ENCODE results near the gene TGFBR3L. TPM values are rescaled to one million over a fixed set of nuclear protein-coding genes. Genes with fewer than 3 reads are reported as not detected.

TGFBR3L gene
- total and polyA plus RNA-seq, 2 of the 13 experiments (the other 11 are each of a cell fraction or from before 2014, with no cell fraction given): 0.20 to 1.0 TPM

- TF ChIP-seq ZBTB43 (CRISPR knock-in tag; conservative IDR thresholded peaks at IDR 0.05): 0 out of 2 replicates have a peak, but pooled peaks have one; percentile 51
- peak; percentile 85; the same call in 1 of the 2 replicates for TF ChIP-seq KDM5B (CRISPR knock-in tag; IDR thresholded peaks at IDR 0.05; ENCODE audit: borderline replicate concordance)
- TF ChIP-seq ZNF616 (CRISPR knock-in tag; IDR thresholded peaks at IDR 0.05; ENCODE audit: low read depth): peak; percentile 91
- no peak for TF ChIP-seq ZNF207 (IDR thresholded peaks at IDR 0.05; ENCODE audit: borderline replicate concordance)
- peak; percentile 78; the same call in 1 of the 2 replicates for TF ChIP-seq ZNF468 (CRISPR knock-in tag; IDR thresholded peaks at IDR 0.05)
- TF ChIP-seq FOXO1 (CRISPR knock-in tag; IDR thresholded peaks at IDR 0.05): no peak
- peak; percentile 36; the same call in 1 of the 2 replicates for TF ChIP-seq ZNF770 (CRISPR knock-in tag; IDR thresholded peaks at IDR 0.05)
- peak; percentile 82; the same call in 1 of the 2 replicates for TF ChIP-seq BORCS8-MEF2B (CRISPR knock-in tag; IDR thresholded peaks at IDR 0.05)
- peak; percentile 75; the same call in 1 of the 2 replicates for TF ChIP-seq ZNF552 (CRISPR knock-in tag; IDR thresholded peaks at IDR 0.05; ENCODE audit: borderline replicate concordance)
- TF ChIP-seq, protein P1, sequence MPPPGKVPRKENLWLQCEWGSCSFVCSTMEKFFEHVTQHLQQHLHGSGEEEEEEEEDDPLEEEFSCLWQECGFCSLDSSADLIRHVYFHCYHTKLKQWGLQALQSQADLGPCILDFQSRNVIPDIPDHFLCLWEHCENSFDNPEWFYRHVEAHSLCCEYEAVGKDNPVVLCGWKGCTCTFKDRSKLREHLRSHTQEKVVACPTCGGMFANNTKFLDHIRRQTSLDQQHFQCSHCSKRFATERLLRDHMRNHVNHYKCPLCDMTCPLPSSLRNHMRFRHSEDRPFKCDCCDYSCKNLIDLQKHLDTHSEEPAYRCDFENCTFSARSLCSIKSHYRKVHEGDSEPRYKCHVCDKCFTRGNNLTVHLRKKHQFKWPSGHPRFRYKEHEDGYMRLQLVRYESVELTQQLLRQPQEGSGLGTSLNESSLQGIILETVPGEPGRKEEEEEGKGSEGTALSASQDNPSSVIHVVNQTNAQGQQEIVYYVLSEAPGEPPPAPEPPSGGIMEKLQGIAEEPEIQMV (CRISPR knock-in tag; IDR thresholded peaks at IDR 0.05; ENCODE audit: low read depth): no peak
- TF ChIP-seq SAP130 (CRISPR knock-in tag; IDR thresholded peaks at IDR 0.05; ENCODE audit: low read depth): peak; percentile 73
- TF ChIP-seq SALL1 (CRISPR knock-in tag; IDR thresholded peaks at IDR 0.05): peak; percentile 86
- peak; percentile 44; the same call in 1 of the 2 replicates for TF ChIP-seq HDAC1 (CRISPR knock-in tag; IDR thresholded peaks at IDR 0.05)
- TF ChIP-seq ZNF430 (CRISPR knock-in tag; IDR thresholded peaks at IDR 0.05): peak; percentile 62; the same call in 1 of the 2 replicates
- peak; percentile 89 for TF ChIP-seq ARNT2 (CRISPR knock-in tag; IDR thresholded peaks at IDR 0.05; ENCODE audit: low read depth)
- peak; percentile 85 for TF ChIP-seq MXD3 (CRISPR knock-in tag; IDR thresholded peaks at IDR 0.05)
- TF ChIP-seq, protein P2, sequence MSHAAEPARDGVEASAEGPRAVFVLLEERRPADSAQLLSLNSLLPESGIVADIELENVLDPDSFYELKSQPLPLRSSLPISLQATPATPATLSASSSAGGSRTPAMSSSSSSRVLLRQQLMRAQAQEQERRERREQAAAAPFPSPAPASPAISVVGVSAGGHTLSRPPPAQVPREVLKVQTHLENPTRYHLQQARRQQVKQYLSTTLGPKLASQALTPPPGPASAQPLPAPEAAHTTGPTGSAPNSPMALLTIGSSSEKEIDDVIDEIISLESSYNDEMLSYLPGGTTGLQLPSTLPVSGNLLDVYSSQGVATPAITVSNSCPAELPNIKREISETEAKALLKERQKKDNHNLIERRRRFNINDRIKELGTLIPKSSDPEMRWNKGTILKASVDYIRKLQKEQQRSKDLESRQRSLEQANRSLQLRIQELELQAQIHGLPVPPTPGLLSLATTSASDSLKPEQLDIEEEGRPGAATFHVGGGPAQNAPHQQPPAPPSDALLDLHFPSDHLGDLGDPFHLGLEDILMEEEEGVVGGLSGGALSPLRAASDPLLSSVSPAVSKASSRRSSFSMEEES (CRISPR knock-in tag; IDR thresholded peaks at IDR 0.05): peak; percentile 39; the same call in 1 of the 2 replicates
- TF ChIP-seq CREBL2 (CRISPR knock-in tag; IDR thresholded peaks at IDR 0.05; ENCODE audit: borderline replicate concordance): peak; percentile 91; the same call in 1 of the 2 replicates
- peak; percentile 95 for TF ChIP-seq ZBTB7A (CRISPR knock-in tag; IDR thresholded peaks at IDR 0.05)
- 0 out of 2 replicates have a peak, but pooled peaks have one; percentile 45 for TF ChIP-seq NFKBIZ (CRISPR knock-in tag; IDR thresholded peaks at IDR 0.05)
- peak; percentile 64 for TF ChIP-seq ZMYM4 (CRISPR knock-in tag; IDR thresholded peaks at IDR 0.05)
- peak; percentile 78 for TF ChIP-seq ZNF607 (CRISPR knock-in tag; IDR thresholded peaks at IDR 0.05; ENCODE audit: borderline replicate concordance)
- TF ChIP-seq ZNF790 (CRISPR knock-in tag; IDR thresholded peaks at IDR 0.05; ENCODE audit: borderline replicate concordance): peak; percentile 50; the same call in 1 of the 2 replicates
Measured at GRCh38 chr19:7925171-7925851, 10.7 kb downstream of the TGFBR3L start (continued).

Data from HepG2 (cell line).